ENCODE data around the gene OR4K2.

DNA sequence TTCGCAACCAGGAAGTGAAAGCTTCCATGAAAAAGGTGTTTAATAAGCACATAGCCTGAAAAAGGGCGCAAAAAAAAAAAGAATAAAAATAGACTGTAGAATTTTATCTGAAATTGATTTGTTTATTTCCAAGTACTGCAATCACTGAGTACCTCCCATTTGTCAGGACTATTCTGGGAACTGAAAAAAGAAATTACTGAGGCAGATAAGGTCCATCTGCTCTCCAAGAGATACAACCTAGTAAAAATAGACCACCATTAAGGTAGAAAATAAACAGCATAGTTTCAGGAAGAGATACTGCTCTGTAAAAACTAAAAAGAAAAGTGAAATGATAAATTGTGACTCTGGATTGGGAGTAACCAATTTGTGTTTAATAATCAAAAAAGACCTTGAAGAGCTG lies 46.6 kb upstream of the OR4K2 start:
- TF ChIP-seq POLR2A (IDR thresholded peaks at IDR 0.05), result no peak
- TF ChIP-seq, protein P1, sequence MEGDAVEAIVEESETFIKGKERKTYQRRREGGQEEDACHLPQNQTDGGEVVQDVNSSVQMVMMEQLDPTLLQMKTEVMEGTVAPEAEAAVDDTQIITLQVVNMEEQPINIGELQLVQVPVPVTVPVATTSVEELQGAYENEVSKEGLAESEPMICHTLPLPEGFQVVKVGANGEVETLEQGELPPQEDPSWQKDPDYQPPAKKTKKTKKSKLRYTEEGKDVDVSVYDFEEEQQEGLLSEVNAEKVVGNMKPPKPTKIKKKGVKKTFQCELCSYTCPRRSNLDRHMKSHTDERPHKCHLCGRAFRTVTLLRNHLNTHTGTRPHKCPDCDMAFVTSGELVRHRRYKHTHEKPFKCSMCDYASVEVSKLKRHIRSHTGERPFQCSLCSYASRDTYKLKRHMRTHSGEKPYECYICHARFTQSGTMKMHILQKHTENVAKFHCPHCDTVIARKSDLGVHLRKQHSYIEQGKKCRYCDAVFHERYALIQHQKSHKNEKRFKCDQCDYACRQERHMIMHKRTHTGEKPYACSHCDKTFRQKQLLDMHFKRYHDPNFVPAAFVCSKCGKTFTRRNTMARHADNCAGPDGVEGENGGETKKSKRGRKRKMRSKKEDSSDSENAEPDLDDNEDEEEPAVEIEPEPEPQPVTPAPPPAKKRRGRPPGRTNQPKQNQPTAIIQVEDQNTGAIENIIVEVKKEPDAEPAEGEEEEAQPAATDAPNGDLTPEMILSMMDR (IDR thresholded peaks at IDR 0.05), result no peak

Data from Peyer's patch (tissue), 4 donors.